CD4-positive, alpha-beta memory T cell (primary cell): ENCODE measurements around the gene GRIA1. TPM values are rescaled to one million over a fixed set of nuclear protein-coding genes. Genes with fewer than 3 reads are reported as not detected.

Source experiments
- CTCF ChIA-PET: fragments of 350-600 bp; sonication (Branson Sonifier 250); formaldehyde crosslinking; loops from one replicate; lab custom pipeline; 2021; ENCODE audit warnings: inconsistent platforms; ENCODE audit not compliant: partially characterized antibody; lab: Charles Lee
- POLR2A ChIA-PET: fragments of 350-600 bp; sonication (Branson Sonifier 250); formaldehyde crosslinking; loops from one replicate; lab custom pipeline; 2021; ENCODE audit not compliant: partially characterized antibody; lab: Charles Lee
- DNase-seq, 5 donors: peaks; one replicate each; pipeline versions ENCODE4 v3.0.0 to v3.0.0-alpha.2; 2020 to 2022; ENCODE audit warnings: mixed read lengths in 1 of 5
- H3K27ac ChIP-seq: one replicate; pipeline ENCODE4 v1.7.0; 2013; ENCODE audit warnings: low read depth, low read length
- H3K27me3 ChIP-seq: 2 replicates; pipeline ENCODE4 v1.7.0; 2013; ENCODE audit warnings: mild to moderate bottlenecking, low read length, moderate library complexity; ENCODE audit not compliant: insufficient read depth
- H3K36me3 ChIP-seq: 2 replicates; pipeline ENCODE4 v1.7.0; 2013; ENCODE audit warnings: mild to moderate bottlenecking, low read length, moderate library complexity; ENCODE audit not compliant: insufficient read depth
- H3K4me1 ChIP-seq: 2 replicates; pipeline ENCODE4 v1.7.0; 2013; ENCODE audit warnings: mild to moderate bottlenecking, low read length, moderate library complexity; ENCODE audit not compliant: insufficient read depth
- H3K4me3 ChIP-seq, 2 donors: one replicate each; pipeline ENCODE4 v1.7.0; 2013; ENCODE audit warnings: low read length in 2 of 2, mild to moderate bottlenecking in 1 of 2
- H3K9me3 ChIP-seq, 2 donors: one replicate each; pipeline ENCODE4 v1.7.0; 2013; ENCODE audit warnings: low read length in 2 of 2, control low read depth in 1 of 2; ENCODE audit not compliant: control insufficient read depth in 1 of 2
- H3K27ac Mint-ChIP-seq, 7 donors: one replicate each; pipeline ENCODE4 v1.8.0; 2020 to 2021; ENCODE audit warnings: mixed read lengths in 7 of 7, mild to moderate bottlenecking in 6 of 7, inconsistent platforms in 3 of 7, moderate library complexity in 3 of 7
- H3K27me3 Mint-ChIP-seq, 2 donors: one replicate each; pipeline ENCODE4 v1.8.0; 2020 to 2021; ENCODE audit warnings: mixed read lengths in 2 of 2
- H3K36me3 Mint-ChIP-seq, 2 donors: one replicate each; pipeline ENCODE4 v1.8.0; 2020 to 2021; ENCODE audit warnings: mixed read lengths in 2 of 2, inconsistent platforms in 1 of 2, mild to moderate bottlenecking in 1 of 2
- H3K4me1 Mint-ChIP-seq, 4 donors: one replicate each; pipeline ENCODE4 v1.8.0; 2020 to 2021; ENCODE audit warnings: mixed read lengths in 4 of 4, mild to moderate bottlenecking in 1 of 4
- H3K4me3 Mint-ChIP-seq, 8 donors: one replicate each; pipeline ENCODE4 v1.8.0; 2020 to 2021; ENCODE audit warnings: mixed read lengths in 8 of 8, mild to moderate bottlenecking in 7 of 8, moderate library complexity in 6 of 8, inconsistent platforms in 3 of 8
- H3K9me3 Mint-ChIP-seq, 8 donors: one replicate each; pipeline ENCODE4 v1.8.0; 2020 to 2021; ENCODE audit warnings: mixed read lengths in 8 of 8, mild to moderate bottlenecking in 5 of 8, inconsistent platforms in 3 of 8, moderate library complexity in 1 of 8
- intact Hi-C: fragments of 100-400 bp; cut with micrococcal nuclease; formaldehyde crosslinking; loops from one replicate; pipeline ENCODE4 v1.15.1; 2023
- polyA plus RNA-seq, 2 donors: library from polyadenylated mRNA; unstranded; fragments of 300-500 nt; fragmentation: Illumina TruSeq; gene quantifications; one replicate each; pipeline ENCODE4 v1.2.3, GENCODE V29; 2021
- total RNA-seq, 2 experiments: library from RNA; stranded (reverse); gene quantifications; one replicate each; pipeline ENCODE4 v1.2.3, GENCODE V29; 2021

Gene GRIA1
- total and polyA plus RNA-seq, 4 experiments from 2014 or later, result not detected

DNA sequence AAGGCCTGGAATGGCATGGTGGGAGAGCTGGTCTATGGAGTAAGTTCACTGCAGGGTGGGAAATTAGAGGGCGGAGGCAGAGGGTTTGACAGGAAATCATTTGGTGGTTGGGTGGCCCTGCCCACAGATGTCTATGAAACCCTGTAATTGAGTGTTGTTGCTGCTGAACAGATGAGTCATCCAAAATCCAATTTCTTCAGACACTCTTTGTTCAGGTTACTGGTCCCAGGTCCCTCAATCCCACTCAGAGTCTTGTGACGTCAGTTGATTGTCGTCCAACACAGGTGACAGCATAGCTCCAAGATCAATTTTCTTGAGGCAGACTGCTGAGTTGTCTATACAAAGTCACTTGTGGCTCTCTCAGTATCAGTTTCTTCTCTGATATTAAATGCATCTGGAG lies 208.6 kb downstream of the GRIA1 start:
- ChIA-PET CTCF (no interaction called here), POLR2A (no interaction called here)
- intact Hi-C loops, result no loop called here
- peaks cover 0 to 10% (median 2%) of the 10 kb centered on the region in 8 donors for H3K9me3 Mint-ChIP-seq
- Histone ChIP-seq H3K4me3 (no peak overlapping the region), H3K36me3 (no peaks in the 10 kb centered on the region), H3K4me1 (no peaks in the 10 kb centered on the region), H3K27me3 (no peaks in the 10 kb centered on the region), H3K9me3 (no peaks in the 10 kb centered on the region), H3K27ac (no peak overlapping the region)
- no peaks in the 10 kb centered on the region for H3K36me3 Mint-ChIP-seq
- no peak for DNase-seq
- H3K4me3 Mint-ChIP-seq, result no peak overlapping the region
- H3K27me3 Mint-ChIP-seq, result peaks cover 0 to 3% of the 10 kb centered on the region in 2 donors
- no peak overlapping the region for H3K27ac Mint-ChIP-seq
- peaks cover 0 to 2% (median 0%) of the 10 kb centered on the region in 4 donors for H3K4me1 Mint-ChIP-seq

GRCh38 chr5:153700940-153701339 lies 210.5 kb downstream of the GRIA1 start:
- no peaks in the 10 kb centered on the region for H3K36me3 Mint-ChIP-seq
- intact Hi-C loops, result no loop called here
- no peak overlapping the region for H3K27ac ChIP-seq
- H3K4me3 ChIP-seq, result no peak overlapping the region
- H3K9me3 ChIP-seq, result no peaks in the 10 kb centered on the region
- H3K4me1 ChIP-seq, result no peaks in the 10 kb centered on the region
- H3K27me3 ChIP-seq, result no peaks in the 10 kb centered on the region
- ChIA-PET CTCF (no interaction called here), POLR2A (no interaction called here)
- DNase-seq, result no peak
- no peaks in the 10 kb centered on the region for H3K36me3 ChIP-seq
- H3K4me3 Mint-ChIP-seq, result no peak overlapping the region
- no peaks in the 10 kb centered on the region for H3K4me1 Mint-ChIP-seq
- peaks cover 0 to 16% (median 3%) of the 10 kb centered on the region in 8 donors for H3K9me3 Mint-ChIP-seq
- peaks cover 0 to 1% of the 10 kb centered on the region in 2 donors for H3K27me3 Mint-ChIP-seq
- no peak overlapping the region for H3K27ac Mint-ChIP-seq

GRCh38 chr5:153702265-153702664 lies 211.8 kb downstream of the GRIA1 start:
- Mint-ChIP-seq H3K4me1 (no peaks in the 10 kb centered on the region), H3K4me3 (no peak overlapping the region), H3K27ac (no peak overlapping the region), H3K27me3 (peaks cover 0 to 1% of the 10 kb centered on the region in 2 donors), H3K36me3 (no peaks in the 10 kb centered on the region), H3K9me3 (peaks cover 0 to 22% (median 3%) of the 10 kb centered on the region in 8 donors)
- POLR2A ChIA-PET, result no interaction called here
- no peak overlapping the region for H3K4me3 ChIP-seq
- no peaks in the 10 kb centered on the region for H3K36me3 ChIP-seq
- no peaks in the 10 kb centered on the region for H3K4me1 ChIP-seq
- no peak for DNase-seq
- H3K27ac ChIP-seq, result no peak overlapping the region
- intact Hi-C loops, result no loop called here
- no peaks in the 10 kb centered on the region for H3K27me3 ChIP-seq
- H3K9me3 ChIP-seq, result no peaks in the 10 kb centered on the region
- CTCF ChIA-PET, result no interaction called here

DNA sequence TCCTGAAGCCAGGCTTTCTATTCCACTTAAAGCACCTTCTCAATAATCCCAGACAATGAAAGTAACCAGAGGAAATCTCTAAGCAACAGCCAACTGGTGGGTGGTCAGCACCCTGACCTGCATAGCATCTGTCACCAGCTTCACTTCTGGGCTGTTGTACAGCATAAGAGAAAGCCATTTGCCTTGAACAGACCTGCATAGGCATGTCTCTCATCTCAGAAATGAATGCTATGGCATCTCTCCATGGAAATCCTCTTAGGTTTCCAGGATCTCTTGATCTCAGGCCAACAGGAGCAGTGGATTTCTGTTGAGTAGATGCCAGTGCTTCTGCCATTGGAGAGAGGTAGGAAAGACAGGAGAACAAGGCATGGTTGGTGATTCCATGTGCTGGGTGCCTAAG lies 213.6 kb downstream of the GRIA1 start:
- peaks cover 0 to 1% of the 10 kb centered on the region in 2 donors for H3K27me3 Mint-ChIP-seq
- no peak overlapping the region for H3K27ac Mint-ChIP-seq

DNA sequence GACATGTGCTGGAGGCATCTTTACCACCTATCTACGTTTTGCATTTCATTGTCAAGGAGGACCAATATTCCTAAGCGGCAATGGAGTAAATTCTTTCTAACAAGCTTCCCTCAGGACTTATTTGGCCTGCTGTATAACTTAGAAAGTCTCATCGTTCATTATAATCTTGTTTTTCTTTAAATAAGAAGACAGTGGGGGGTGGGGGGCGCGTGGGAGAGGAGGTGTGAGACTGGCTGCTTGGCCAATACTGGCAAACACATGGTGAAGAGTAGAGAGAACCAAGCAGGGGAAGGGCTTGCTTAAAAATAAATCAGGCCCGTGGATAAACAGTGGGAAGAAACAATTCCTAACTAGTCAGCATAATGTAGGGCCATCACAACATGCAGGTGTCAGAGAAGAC lies 217.2 kb downstream of the GRIA1 start:
- Histone ChIP-seq H3K36me3 (no peaks in the 10 kb centered on the region), H3K4me1 (no peaks in the 10 kb centered on the region), H3K27me3 (no peaks in the 10 kb centered on the region), H3K4me3 (no peak overlapping the region), H3K9me3 (no peaks in the 10 kb centered on the region), H3K27ac (no peak overlapping the region)
- intact Hi-C loops, result no loop called here
- H3K27ac Mint-ChIP-seq, result no peak overlapping the region
- CTCF ChIA-PET, result no interaction called here
- POLR2A ChIA-PET, result no interaction called here
- H3K4me1 Mint-ChIP-seq, result no peaks in the 10 kb centered on the region
- no peak overlapping the region for H3K4me3 Mint-ChIP-seq
- no peaks in the 10 kb centered on the region for H3K36me3 Mint-ChIP-seq
- no peaks in the 10 kb centered on the region for H3K27me3 Mint-ChIP-seq
- DNase-seq, result no peak
- peaks cover 0 to 11% (median under 1%) of the 10 kb centered on the region in 8 donors for H3K9me3 Mint-ChIP-seq

More for the DNA sequence above, 213.6 kb downstream of the GRIA1 start:
- Mint-ChIP-seq H3K4me3 (no peak overlapping the region), H3K9me3 (peaks cover 0 to 22% (median 1%) of the 10 kb centered on the region in 8 donors), H3K4me1 (no peaks in the 10 kb centered on the region), H3K36me3 (no peaks in the 10 kb centered on the region)
- no peaks in the 10 kb centered on the region for H3K36me3 ChIP-seq
- POLR2A ChIA-PET, result no interaction called here
- DNase-seq, result no peak
- no peak overlapping the region for H3K4me3 ChIP-seq
- H3K27ac ChIP-seq, result no peak overlapping the region
- intact Hi-C loops, result no loop called here
- H3K27me3 ChIP-seq, result no peaks in the 10 kb centered on the region
- H3K9me3 ChIP-seq, result no peaks in the 10 kb centered on the region
- CTCF ChIA-PET, result no interaction called here
- H3K4me1 ChIP-seq, result no peaks in the 10 kb centered on the region

- no peak overlapping the region for H3K27ac ChIP-seq
- no peaks in the 10 kb centered on the region for H3K27me3 ChIP-seq
- no peak overlapping the region for H3K4me3 Mint-ChIP-seq
- ChIA-PET CTCF (no interaction called here), POLR2A (no interaction called here)
- H3K27ac Mint-ChIP-seq, result no peak overlapping the region
- no peaks in the 10 kb centered on the region for H3K4me1 Mint-ChIP-seq
- H3K4me1 ChIP-seq, result no peaks in the 10 kb centered on the region
- no peak for DNase-seq
- no peak overlapping the region for H3K4me3 ChIP-seq
- H3K27me3 Mint-ChIP-seq, result no peaks in the 10 kb centered on the region
- intact Hi-C loops, result no loop called here
- H3K9me3 ChIP-seq, result no peaks in the 10 kb centered on the region
- no peaks in the 10 kb centered on the region for H3K36me3 ChIP-seq
- H3K36me3 Mint-ChIP-seq, result no peaks in the 10 kb centered on the region
- H3K9me3 Mint-ChIP-seq, result peaks cover 0 to 4% (median 0%) of the 10 kb centered on the region in 8 donors
Observed at GRCh38 chr5:153711755-153712154, 221.3 kb downstream of the GRIA1 start.

- Mint-ChIP-seq H3K9me3 (peaks cover 0 to 4% (median 2%) of the 10 kb centered on the region in 8 donors), H3K36me3 (no peaks in the 10 kb centered on the region), H3K4me3 (no peak overlapping the region), H3K27ac (no peak overlapping the region), H3K4me1 (no peaks in the 10 kb centered on the region), H3K27me3 (no peaks in the 10 kb centered on the region)
- CTCF ChIA-PET, result no interaction called here
- H3K27me3 ChIP-seq, result no peaks in the 10 kb centered on the region
- no peak overlapping the region for H3K27ac ChIP-seq
- H3K4me3 ChIP-seq, result no peak overlapping the region
- H3K4me1 ChIP-seq, result no peaks in the 10 kb centered on the region
- POLR2A ChIA-PET, result no interaction called here
- H3K36me3 ChIP-seq, result no peaks in the 10 kb centered on the region
- no peak for DNase-seq
- no peaks in the 10 kb centered on the region for H3K9me3 ChIP-seq
- intact Hi-C loops, result no loop called here
Observed at GRCh38 chr5:153712946-153713345, 222.5 kb downstream of the GRIA1 start.

- no peak overlapping the region for H3K4me3 Mint-ChIP-seq
- no peaks in the 10 kb centered on the region for H3K36me3 Mint-ChIP-seq
- CTCF ChIA-PET, result no interaction called here
- Histone ChIP-seq H3K9me3 (no peaks in the 10 kb centered on the region), H3K4me1 (no peaks in the 10 kb centered on the region), H3K27me3 (no peaks in the 10 kb centered on the region), H3K4me3 (no peak overlapping the region), H3K27ac (no peak overlapping the region), H3K36me3 (no peaks in the 10 kb centered on the region)
- no peak overlapping the region for H3K27ac Mint-ChIP-seq
- H3K27me3 Mint-ChIP-seq, result peaks cover 0 to 2% of the 10 kb centered on the region in 2 donors
- no peaks in the 10 kb centered on the region for H3K4me1 Mint-ChIP-seq
- DNase-seq, result no peak
- intact Hi-C loops, result no loop called here
- POLR2A ChIA-PET, result no interaction called here
- H3K9me3 Mint-ChIP-seq, result peaks cover 0 to 6% (median 2%) of the 10 kb centered on the region in 8 donors
Observed at GRCh38 chr5:153713943-153714342, 223.5 kb downstream of the GRIA1 start.
